ENCODE results near the gene RNASEH2B. TPM values are rescaled to one million over a fixed set of nuclear protein-coding genes. Genes with fewer than 3 reads are reported as not detected.

Gene RNASEH2B
- polyA plus RNA-seq, 3 donors = 30.9 to 71.5 (median 65.9) TPM

- no peaks in the 10 kb centered on the region for H3K9me3 ChIP-seq (replicated peaks in 1 of 2; ENCODE audit: control insufficient read depth in 1 of 2, insufficient read depth in 1 of 2, low read length in 2 of 2)
- Mint-ChIP-seq H3K9me3 (peaks cover 0 to 3% (median 2%) of the 10 kb centered on the region in 7 donors), H3K4me3 (no peak overlapping the region), H3K4me1 (peaks cover 24% of the 10 kb centered on the region), H3K36me3 (no peaks in the 10 kb centered on the region), H3K27ac (peak overlapping the region in 1 of 7 donors; percentile 42), H3K27me3 (ENCODE audit: low read depth in 3 of 3) (peaks cover 2 to 7% (median 2%) of the 10 kb centered on the region in 3 donors)
- no peak for DNase-seq
- H2AFZ ChIP-seq (ENCODE audit: insufficient read depth, low read depth, low read length, poor library complexity, severe bottlenecking) = no peak overlapping the region
- no peaks in the 10 kb centered on the region for H3K79me2 ChIP-seq (ENCODE audit: insufficient read depth, low read length)
- no peak for TF ChIP-seq CTCF (IDR thresholded peaks at IDR 0.05)
- H4K20me1 ChIP-seq (ENCODE audit: insufficient read depth, low read length) = no peaks in the 10 kb centered on the region
- no peaks in the 10 kb centered on the region for H3K36me3 ChIP-seq (replicated peaks in 1 of 2; ENCODE audit: control insufficient read depth in 1 of 2, insufficient read depth in 2 of 2, low read length in 2 of 2)
- H3K4me2 ChIP-seq (replicated peaks; ENCODE audit: extremely low read depth, low read length, poor library complexity, severe bottlenecking) = no peak overlapping the region
- H3K9ac ChIP-seq (ENCODE audit: insufficient read depth, low read length, poor library complexity, severe bottlenecking) = no peak overlapping the region
- H3K27me3 ChIP-seq (ENCODE audit: control insufficient read depth in 2 of 2, insufficient read depth in 2 of 2, low read length in 2 of 2) = no peaks in the 10 kb centered on the region
- H3K4me3 ChIP-seq (replicated peaks in 1 of 3; ENCODE audit: low read depth in 2 of 3, low read length in 3 of 3) = no peak overlapping the region
- H3K27ac ChIP-seq (ENCODE audit: low read depth in 1 of 2, low read length in 2 of 2) = no peak overlapping the region
- intact Hi-C loops (cut with micrococcal nuclease) = no loop called here
- 10% methylated on average over 2 of the region's 6 CpGs for WGBS (ENCODE audit: insufficient coverage)
- peaks cover 14 to 19% of the 10 kb centered on the region in 2 donors for H3K4me1 ChIP-seq (ENCODE audit: control insufficient read depth in 1 of 2, insufficient read depth in 2 of 2, low read length in 2 of 2)
Measured at GRCh38 chr13:50989476-50989875, 79.9 kb downstream of the RNASEH2B start.

GRCh38 chr13:50990065-50990817 lies 80.7 kb downstream of the RNASEH2B start:
- Histone ChIP-seq H3K36me3 (replicated peaks in 1 of 2; ENCODE audit: control insufficient read depth in 1 of 2, insufficient read depth in 2 of 2, low read length in 2 of 2) (no peaks in the 10 kb centered on the region), H2AFZ (ENCODE audit: insufficient read depth, low read depth, low read length, poor library complexity, severe bottlenecking) (no peak overlapping the region), H3K9ac (ENCODE audit: insufficient read depth, low read length, poor library complexity, severe bottlenecking) (no peak overlapping the region), H3K79me2 (ENCODE audit: insufficient read depth, low read length) (no peaks in the 10 kb centered on the region), H3K4me2 (replicated peaks; ENCODE audit: extremely low read depth, low read length, poor library complexity, severe bottlenecking) (no peak overlapping the region), H3K27me3 (ENCODE audit: control insufficient read depth in 2 of 2, insufficient read depth in 2 of 2, low read length in 2 of 2) (no peaks in the 10 kb centered on the region), H3K4me1 (ENCODE audit: control insufficient read depth in 1 of 2, insufficient read depth in 2 of 2, low read length in 2 of 2) (peaks cover 14 to 19% of the 10 kb centered on the region in 2 donors), H4K20me1 (ENCODE audit: insufficient read depth, low read length) (no peaks in the 10 kb centered on the region), H3K4me3 (replicated peaks in 1 of 3; ENCODE audit: low read depth in 2 of 3, low read length in 3 of 3) (no peak overlapping the region), H3K27ac (ENCODE audit: low read depth in 1 of 2, low read length in 2 of 2) (no peak overlapping the region), H3K9me3 (replicated peaks in 1 of 2; ENCODE audit: control insufficient read depth in 1 of 2, insufficient read depth in 1 of 2, low read length in 2 of 2) (no peaks in the 10 kb centered on the region)
- Mint-ChIP-seq H3K9me3 (peaks cover 0 to 3% (median 0%) of the 10 kb centered on the region in 7 donors), H3K27ac (no peak overlapping the region), H3K4me3 (no peak overlapping the region), H3K4me1 (peaks cover 24% of the 10 kb centered on the region), H3K27me3 (ENCODE audit: low read depth in 3 of 3) (peaks cover 2 to 7% (median 2%) of the 10 kb centered on the region in 3 donors), H3K36me3 (no peaks in the 10 kb centered on the region)
- TF ChIP-seq CTCF (IDR thresholded peaks at IDR 0.05) = no peak
- intact Hi-C loops (cut with micrococcal nuclease) = no loop called here
- 83% methylated on average over 8 of the region's 11 CpGs for WGBS (ENCODE audit: insufficient coverage)
- no peak for DNase-seq

Measured in CD14-positive monocyte (primary cell).